Hematopoietic multipotent progenitor cell treated with erythropoietin and hydrocortisone succinate and interleukin-3 and kit ligand, for 15 days (in vitro differentiated cells): ENCODE results near the gene CD33.
"Not testable (repeated sequence)": the region's sequence is repeated elsewhere in the genome, so short reads cannot be mapped to it uniquely, and the experiment has no call there.

ENCODE experiments used
- DNase-seq: peaks from one replicate; pipeline ENCODE4 v3.0.0-alpha.2; 2015; ENCODE audit warnings: low spot score

Gene CD33

DNA sequence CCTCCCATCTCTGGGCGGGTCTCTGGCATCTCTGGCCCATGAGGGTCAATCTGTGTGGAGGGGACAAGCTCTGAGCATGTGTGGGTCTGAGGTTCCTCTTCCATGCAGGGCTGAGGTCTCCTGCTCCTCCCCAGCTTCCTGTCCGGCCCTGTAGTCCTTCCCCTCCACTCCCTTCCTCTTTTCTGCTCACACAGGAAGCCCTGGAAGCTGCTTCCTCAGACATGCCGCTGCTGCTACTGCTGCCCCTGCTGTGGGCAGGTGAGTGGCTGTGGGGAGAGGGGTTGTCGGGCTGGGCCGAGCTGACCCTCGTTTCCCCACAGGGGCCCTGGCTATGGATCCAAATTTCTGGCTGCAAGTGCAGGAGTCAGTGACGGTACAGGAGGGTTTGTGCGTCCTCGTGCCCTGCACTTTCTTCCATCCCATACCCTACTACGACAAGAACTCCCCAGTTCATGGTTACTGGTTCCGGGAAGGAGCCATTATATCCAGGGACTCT is at the start of gene CD33:
Gene CD33 (plus strand): TSS at position 183 of the 496 bp plus-strand sequence. CDS start 39 bp downstream, at position 222.
- DNase-seq: not testable (repeated sequence)

DNA sequence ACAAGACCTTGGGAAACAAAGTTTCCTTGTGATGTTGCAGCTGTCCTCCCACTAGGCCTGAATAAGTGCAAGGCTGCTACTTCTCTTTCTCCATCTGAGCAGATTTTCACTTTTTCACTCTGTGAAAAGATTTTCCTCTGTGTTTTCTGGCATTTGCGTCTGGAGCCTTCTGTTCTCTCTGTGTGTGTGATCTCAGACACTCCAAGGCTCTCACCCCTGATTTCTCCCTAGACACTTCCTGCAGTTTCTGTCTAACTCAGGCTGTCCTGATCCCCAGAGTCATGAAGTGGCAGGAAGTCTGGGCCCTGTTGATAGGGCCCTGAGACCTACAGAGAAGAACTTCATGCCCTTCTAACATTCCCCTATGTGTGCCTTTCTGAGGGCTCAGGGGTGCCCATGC is 45.6 kb upstream of the CD33 start:
- no peak for DNase-seq

DNA sequence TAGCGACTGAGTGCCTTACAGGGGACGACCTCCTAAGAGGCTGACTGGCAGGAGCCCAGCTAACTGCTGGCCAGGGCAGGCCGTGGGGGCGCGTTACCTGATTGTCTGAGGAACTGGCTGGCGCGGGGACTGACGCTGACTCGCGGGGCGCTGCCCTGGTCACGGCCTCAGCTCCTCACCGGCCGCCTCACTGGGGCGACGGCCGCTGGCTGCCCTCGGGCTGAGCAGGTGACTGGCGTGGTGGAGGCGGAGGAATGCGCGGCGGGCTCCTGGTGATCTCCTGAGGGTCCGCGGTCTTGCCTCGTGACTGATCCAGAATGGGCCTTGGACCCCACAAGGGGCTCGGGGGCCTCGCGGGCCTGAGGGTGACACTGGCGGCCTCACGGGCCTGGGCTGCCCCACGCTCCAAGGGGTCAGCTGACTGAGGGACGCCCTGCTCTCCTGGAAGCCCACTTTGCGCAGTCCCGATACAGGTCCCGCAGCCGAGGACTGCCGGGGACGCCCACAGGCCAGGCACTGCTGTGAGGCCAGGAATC is 43.4 kb upstream of the CD33 start:
- no peak for DNase-seq

DNA sequence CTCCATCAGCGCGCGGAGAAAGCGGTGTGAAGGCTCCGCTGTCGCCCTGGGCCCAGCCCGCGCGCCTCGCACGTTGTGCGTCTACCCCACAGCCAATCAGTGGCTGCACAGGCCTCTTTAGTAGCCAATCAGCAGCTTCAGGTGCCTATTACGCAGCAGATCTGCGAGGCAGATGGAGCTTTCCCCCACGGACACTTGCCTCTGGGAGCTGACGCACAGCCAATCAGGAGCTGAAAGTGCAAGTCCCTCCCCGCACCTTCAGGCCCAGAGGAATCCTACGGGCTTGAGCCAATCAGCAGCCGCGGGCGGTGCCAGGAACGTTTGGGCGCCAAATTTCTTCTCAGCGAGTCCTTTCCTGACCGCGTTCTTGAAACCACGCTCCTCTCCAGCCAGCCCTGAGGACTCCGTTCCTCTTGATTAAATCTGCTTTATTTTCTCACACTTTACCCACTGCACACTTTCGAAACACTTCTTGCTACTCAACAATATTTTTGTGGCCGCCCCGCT is 42.9 kb upstream of the CD33 start:
- no peak for DNase-seq

DNA sequence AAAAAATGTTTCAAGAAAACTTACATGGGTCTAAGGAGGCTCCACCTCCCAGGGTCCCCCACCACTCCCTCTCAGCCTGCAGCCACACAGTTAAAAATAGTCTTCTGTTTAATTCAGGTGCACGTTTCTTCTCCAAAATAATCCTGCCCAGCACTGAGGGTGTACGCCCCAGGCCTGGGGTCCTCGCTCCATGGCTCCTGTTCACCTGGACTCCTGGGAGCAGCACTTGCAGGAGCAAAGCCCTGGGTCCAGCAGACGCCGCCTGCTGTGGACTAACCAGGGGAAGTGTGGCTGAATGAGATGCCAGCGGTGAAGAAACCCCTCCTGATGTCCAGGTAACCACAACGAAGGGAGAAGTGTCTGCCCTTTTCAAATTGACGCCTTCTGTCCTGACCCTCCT is 41.3 kb upstream of the CD33 start:
- no peak for DNase-seq

DNA sequence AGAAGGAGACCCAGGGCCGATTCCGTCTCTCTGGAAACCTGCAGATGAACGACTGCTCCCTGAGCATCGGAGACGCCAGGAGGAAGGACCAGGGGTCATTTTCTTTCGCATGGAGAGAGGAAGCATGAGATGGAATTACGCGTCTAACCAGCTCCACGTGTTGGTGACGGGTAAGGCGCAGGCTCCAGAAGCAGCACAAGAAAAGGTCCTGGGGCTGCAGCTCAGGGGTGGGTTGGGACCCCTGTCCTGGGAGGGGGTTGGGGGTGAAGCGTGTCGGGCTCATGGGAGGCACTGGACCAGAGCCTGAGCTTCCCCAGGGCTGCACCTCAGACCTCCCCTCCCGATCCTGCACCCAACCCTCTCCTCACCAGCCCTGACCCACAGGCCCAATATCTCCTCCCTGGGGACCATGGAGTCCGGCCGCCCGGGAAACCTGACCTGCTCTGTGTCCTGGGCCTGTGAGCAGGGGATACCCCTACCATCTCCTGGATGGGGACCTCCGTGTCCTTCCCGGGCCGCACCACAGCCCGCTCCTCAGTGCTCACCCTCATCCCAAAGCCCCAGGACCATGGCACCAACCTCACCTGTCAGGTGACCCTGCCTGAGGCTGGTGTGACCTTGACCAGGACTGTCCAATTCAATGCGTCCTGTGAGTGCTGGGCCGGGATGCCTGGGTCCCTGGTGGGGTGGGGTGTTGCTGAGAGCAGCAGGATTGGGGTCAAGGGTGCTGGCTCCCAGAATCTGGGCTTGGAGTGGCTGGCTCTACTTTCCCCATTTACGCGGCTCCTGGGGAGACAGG is 39.6 kb upstream of the CD33 start:
- DNase-seq: no peak

DNA sequence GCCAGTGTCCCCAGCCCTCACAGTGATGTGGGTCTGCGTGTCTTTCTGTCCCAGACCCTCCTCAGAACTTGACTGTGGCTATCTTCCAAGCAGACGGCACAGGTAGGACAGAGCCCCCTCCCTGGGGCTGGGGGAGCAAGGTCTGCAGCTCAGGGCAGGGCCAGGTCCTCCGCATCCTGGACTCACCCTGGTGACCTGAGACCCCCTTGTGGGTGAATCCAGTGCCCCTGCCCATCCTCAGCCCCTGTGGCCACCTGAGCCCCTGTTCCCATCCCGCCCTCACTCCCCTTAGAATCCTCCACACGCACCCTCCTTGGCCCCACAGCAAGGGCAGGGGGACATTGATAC is 39.0 kb upstream of the CD33 start:
- DNase-seq: no peak

DNA sequence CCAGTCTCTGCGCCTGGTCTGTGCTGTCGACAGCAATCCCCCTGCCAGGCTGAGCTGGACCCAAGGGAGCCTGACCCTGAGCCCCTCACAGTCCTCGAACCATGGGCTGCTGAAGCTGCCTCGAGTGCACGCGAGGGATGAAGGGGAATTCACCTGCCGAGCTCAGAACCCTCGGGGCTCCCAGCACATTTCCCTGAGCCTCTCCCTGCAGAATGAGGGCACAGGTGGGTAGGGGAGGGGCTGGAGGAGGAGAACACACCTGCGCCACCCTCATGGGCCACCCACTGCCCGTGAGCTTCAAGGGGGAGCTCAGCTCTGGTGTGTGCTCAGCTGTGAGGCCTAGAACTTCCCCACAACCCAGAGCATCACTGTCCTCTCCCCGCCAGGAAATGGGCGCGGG is 38.6 kb upstream of the CD33 start:
- DNase-seq: no peak

DNA sequence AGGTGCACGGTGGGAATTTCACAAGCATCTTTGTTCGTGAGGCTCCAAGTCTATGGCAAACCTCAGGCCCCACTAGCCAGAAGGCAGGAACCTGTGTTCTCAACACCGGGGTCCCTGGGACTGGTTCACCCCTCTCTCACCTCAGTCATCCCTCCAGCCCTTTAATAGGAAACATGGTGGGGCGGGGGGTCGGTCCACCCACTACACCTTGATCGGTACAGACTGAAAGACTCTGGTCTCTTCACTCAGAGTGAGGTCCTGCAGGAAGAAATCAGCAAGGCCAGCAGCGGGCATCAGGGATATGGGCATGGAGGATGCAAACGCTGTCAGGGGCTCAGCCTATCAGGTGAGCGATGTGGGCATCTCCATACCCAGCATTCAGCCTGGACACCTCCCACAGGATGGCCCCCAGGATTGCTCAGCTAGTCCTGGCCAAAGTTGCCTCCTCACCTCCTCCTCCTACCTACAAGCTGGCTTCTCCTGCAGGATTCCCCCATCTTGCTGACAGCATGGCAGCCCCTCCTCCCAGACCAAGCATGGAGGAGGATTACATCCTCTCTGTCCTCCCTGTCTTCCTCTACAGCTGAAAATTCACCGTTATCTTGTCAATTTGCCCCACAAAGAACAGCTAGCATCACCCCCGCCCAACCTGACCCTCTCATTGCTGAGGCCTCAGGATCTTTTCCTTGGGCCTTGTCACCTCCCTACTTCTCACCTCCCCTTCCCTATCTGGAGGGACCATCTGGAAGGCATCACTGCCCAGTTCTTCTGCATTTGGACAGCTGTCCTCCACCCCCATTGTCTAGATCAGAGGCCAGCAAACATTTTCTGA is 37.3 kb upstream of the CD33 start:
- no peak for DNase-seq

DNA sequence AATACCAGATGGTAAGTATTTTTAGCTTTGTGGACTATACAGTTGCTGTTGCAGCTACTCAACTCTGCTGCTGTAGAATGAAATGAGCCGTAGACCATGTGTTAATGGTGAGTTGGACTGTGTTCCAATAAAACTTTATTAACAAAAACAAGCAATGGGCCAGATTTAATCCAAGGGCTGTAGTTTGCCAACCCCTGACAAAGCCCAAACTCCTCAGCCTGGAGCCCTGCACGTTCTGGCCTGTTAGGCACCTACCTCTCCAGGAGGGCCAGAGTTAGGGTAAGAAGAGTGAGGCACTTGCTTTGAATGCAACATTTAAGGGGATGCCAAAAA is 36.7 kb upstream of the CD33 start:
- no peak for DNase-seq

DNA sequence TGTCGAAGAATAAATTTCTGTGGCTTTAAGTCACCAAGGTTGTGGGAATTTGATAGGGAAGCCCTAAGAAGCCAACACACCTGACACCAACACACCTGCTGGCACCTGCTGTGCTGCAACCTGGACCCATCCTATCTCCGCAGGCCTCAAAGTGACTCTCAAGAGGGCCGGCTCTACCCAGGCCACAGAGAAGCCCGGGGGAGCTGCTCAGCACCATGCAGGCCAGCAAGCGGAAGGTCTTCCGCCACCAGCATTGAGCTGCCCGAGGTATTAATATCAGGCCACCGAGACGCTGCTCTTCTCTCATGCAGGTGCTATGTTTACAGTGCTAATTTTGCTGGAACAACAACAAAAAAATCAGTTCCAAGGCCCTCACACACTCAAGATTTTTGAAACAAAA is 32.2 kb upstream of the CD33 start:
- DNase-seq: no peak

DNA sequence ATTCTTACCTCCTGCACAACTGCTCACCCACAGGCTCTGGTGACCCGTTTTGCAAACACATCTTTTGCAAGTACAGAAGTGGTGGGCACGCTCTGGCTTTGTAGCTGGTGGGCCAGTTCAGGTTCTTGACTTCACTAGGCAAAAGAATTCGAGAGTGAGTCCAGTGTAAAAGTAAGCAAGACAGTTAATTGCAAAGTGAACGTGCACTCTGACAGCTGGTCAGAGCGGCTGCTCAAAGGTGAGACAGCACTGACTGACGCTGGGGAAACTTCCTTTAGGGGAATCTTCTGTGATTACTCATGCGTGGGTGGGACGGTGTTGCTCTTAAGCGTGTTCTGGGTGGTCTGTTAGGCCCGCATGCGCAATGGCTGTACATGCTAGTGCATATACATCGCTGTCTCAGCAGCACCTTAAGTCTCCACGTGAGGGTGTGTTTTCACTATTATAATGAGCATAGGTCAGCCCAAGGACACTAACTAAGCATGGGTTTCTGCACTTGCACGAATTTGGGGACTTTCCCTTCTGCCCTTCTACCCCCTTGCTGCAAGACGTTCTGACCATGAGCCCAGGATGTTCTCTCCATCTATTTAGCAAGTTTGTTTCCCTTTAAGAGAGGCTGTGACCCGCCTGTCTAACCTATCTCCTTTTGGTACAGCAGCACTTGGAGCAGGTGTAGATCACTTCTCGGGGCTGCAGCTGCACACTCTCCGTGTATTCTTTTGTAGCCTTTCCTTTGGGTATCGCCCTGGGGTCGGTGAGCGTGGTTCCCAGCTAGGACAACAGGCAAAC is 30.2 kb upstream of the CD33 start:
- DNase-seq: no peak

DNA sequence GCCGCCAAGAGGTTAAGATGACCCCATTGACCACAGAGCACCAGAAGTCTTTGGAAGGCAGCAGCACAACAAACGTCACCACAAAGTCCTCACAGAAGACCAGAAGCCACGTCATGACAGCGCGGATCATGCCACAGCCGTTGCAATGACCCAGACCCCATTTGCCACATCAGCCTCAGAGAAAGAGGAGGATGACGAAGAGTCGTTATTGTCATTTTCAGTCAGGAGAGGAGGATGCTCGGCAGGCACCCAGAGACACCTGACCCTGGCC is 29.6 kb upstream of the CD33 start:
- DNase-seq: no peak

DNA sequence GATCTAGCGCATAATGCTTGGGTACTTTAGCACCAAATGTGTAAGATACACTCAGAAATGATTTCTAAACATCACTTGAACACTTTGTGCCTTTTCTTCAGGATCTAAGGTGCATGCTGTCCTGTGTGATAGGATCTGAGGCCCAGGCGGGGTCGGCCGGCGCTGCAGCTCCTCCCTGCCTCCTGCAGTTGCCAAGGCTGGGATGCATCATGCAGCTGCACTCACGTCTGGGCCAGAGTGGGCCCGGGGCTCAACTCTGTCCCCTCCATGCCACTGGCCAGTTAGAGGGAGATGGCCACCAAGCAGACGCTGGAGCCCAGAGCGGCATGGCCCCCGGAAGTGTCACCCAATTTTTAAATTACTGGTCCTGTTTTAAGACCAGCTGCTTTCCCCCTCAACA is 29.3 kb upstream of the CD33 start:
- DNase-seq: no peak

DNA sequence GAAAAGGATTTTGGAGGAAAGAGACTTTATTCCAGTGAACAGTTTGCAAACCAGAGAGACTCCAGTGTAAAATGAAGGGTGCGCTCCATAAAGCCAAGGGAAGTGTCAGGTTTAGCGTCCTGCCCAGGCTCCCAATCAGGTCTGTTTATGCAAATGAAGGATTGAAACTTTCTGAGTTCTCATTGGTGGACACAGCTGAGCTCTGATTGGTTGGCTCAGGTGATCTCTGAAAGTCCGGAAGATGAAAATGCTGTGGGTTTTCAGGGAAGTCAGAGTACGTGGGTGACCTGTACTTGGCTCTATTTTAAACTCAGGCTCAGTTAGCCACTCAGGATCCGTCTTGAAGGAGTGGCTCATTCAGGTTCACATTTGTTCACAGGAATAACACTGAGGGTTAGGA is 28.7 kb upstream of the CD33 start:
- no peak for DNase-seq

DNA sequence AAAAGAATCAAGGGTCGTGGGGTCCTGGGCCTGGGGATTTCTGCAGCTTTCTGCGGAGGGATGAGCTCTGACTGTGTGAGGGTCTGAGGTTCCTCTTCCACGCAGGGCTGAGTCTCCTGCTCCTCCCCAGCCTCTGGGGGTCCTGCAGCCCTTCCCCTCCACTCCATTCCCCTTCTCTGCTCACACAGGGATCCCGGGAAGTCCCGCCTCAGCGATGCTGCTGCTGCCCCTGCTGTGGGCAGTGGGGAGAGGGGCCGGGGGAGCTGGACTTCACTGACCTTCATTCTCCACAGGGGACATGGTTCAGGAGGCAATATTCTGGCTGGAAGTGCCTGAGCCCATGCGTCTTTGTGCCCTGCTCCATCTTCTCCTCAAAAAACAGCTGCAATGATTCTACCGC is 26.2 kb upstream of the CD33 start:
- DNase-seq: no peak

DNA sequence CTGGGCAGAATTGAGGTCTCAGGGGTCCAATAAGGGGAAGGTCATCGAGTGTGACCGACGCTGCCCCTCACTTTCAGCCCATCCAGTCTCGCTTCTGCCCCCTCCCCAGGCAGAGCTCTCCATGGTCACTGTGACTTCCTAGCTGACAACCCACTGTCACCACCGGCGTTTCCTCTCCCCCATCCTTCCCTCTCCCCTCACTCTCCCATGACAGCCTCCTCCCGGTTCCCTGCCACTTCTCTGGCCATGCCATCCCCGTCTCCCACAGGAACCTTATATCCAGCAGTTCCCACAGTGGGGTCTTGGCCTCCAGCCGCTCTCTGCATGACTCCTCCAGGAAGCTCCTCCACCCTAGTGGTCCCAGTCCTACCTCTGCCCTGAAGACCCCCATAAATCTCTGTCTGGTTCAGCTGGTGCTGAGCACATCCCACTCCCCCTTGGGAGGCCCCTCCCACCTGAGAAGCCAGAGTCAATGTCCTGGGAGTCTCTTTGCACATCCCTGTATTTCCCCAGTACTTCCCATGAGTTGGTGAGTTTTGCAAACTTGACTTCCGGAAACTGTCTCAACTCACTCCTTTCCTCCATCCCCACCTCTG is 24.7 kb upstream of the CD33 start:
- DNase-seq: no peak

DNA sequence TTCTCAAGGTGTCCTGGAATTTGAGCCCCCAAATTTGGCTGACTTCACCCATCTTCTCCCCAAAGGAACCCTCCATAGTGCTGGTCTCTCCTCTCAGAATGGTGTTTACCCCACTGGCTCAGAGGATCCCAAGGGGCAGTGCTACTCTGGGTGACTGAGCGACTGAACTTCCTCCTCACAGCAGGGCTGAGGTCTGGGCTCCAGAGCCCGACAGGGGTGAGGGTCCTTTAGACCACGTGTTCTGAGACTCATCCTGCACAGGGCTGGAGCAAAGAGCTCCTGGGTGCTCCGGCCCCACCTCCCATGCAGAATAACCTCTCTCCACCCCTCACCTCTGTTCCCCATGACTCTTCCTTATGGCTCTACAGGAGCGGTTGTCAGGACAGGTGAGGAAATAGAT is 23.2 kb upstream of the CD33 start:
- no peak for DNase-seq

DNA sequence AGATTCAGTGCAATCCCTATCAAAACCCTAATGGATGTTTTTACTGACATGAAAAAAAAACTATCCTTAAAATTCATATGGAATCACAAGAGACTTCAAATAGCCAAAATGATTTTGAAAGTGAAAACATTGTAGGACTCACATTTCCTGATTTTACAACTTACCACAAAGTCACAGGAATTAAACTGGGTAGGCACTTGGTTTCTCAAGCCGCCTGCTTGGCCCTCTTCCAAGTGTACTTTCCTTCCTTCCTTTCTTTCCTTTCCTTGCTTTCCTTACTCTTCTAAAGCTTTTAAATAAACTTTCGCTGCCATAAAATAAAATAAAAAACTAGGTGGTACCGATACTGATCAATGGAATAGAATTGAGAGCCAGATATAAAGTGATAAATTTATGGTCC is 21.0 kb upstream of the CD33 start:
- DNase-seq: no peak

DNA sequence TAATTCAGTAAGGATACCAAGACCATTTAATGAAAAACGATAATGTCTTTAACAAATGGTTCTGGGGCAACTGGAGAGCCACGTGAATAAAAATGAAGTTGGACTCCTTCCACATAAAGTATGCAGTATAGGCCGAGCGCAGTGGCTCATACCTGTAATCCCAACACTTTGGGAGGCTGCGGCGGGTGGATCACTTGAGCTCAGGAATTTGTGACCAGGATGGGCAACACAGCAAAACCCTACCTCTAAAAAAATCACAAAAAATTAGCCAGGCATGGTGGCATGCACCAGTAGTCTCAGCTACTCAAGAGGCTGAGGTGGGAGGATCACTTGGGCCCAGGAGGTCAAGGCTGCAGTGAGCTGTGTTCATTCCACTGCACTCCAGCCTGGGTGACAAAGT is 20.6 kb upstream of the CD33 start:
- DNase-seq: no peak

DNA sequence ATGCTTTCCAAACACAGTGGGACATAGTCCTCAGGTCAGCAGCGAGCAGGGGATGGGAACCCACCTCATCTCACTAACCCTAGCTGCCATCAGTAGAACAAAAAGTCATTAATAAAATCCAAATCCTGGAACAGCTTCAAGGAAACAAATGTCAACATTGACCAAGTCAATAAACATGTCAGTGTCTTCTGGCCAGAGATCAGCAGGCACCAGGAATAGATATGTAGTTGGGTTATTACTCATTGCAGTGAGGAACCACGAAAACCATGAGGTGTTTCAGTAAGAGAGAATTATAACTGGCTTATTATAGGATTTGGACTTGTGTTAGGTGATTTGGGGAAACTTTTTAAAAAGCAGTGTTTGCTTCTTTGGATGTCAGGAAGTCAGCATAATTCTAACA is 17.1 kb upstream of the CD33 start:
- DNase-seq: no peak

DNA sequence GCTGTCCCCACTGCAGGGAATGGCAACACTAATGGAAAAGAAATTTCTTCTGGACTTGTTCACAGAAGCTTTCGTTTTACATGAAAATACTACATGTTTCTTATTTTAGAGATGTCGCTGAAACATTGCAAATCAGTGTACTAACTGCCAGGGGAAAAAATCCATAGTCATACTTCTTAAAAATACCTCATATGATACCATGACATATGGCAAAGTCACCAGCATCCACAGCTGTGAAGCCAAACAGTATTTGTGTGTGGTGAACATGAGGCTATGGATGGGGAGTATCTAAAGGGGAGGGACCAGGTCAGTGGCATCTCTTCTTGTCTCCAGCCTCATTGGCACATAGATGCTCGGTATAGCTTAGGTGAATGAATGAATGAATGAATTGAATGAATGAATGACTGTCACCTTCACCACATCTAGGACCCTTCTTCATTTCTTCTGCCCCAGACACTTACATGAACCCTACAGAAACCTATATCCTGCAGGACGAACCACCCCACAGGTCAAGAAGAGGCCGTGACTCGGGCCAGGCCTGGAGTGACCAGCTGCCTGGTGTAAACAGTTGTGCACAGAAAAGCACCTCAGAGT is 14.6 kb upstream of the CD33 start:
- DNase-seq: no peak
